HG03045 (cell line): ENCODE data around the gene KDM6A.
"Not testable (repeated sequence)": the region's sequence is repeated elsewhere in the genome, so short reads cannot be mapped to it uniquely, and the experiment has no call there.

ENCODE experiments used
- ATAC-seq: cut with Tn5 transposase; IDR thresholded peaks from one replicate; pipeline ENCODE4 v1.9.1; 2021; ENCODE audit warnings: mild to moderate bottlenecking, moderate library complexity; ENCODE audit not compliant: unreplicated experiment

Gene KDM6A

GRCh38 chrX:44954562-44954961 lies 81.6 kb downstream of the KDM6A start:
- no peak for ATAC-seq

- ATAC-seq, result no peak
Measured at GRCh38 chrX:44957848-44958247, 84.9 kb downstream of the KDM6A start.

- ATAC-seq, result no peak
Measured at GRCh38 chrX:44958480-44958879, 85.5 kb downstream of the KDM6A start.

GRCh38 chrX:44961817-44962607 lies 89.0 kb downstream of the KDM6A start:
- ATAC-seq, result no peak

- ATAC-seq, result no peak
Measured at GRCh38 chrX:44962944-44963343, 90.0 kb downstream of the KDM6A start.

- ATAC-seq, result no peak
Measured at GRCh38 chrX:44967221-44967620, 94.2 kb downstream of the KDM6A start.

GRCh38 chrX:44970709-44971108 lies 97.7 kb downstream of the KDM6A start:
- no peak for ATAC-seq

GRCh38 chrX:44971674-44972073 lies 98.7 kb downstream of the KDM6A start:
- ATAC-seq, result no peak

GRCh38 chrX:44972132-44972531 lies 99.1 kb downstream of the KDM6A start:
- ATAC-seq, result no peak

GRCh38 chrX:44973420-44973932 lies 100.5 kb downstream of the KDM6A start:
- ATAC-seq, result no peak

GRCh38 chrX:44974451-44974850 lies 101.5 kb downstream of the KDM6A start:
- no peak for ATAC-seq

- no peak for ATAC-seq
Measured at GRCh38 chrX:44975666-44976263, 102.8 kb downstream of the KDM6A start.

GRCh38 chrX:44978976-44979375 lies 106.0 kb downstream of the KDM6A start:
- ATAC-seq, result no peak

- no peak for ATAC-seq
Measured at GRCh38 chrX:44980403-44980802, 107.4 kb downstream of the KDM6A start.

GRCh38 chrX:44980883-44981282 lies 107.9 kb downstream of the KDM6A start:
- ATAC-seq, result no peak

GRCh38 chrX:44989995-44990770 lies 117.2 kb downstream of the KDM6A start:
- ATAC-seq, result no peak

GRCh38 chrX:44992775-44993174 lies 119.8 kb downstream of the KDM6A start:
- ATAC-seq, result no peak

- no peak for ATAC-seq
Measured at GRCh38 chrX:44996277-44996676, 123.3 kb downstream of the KDM6A start.

- ATAC-seq, result no peak
Measured at GRCh38 chrX:44997282-44997812, 124.4 kb downstream of the KDM6A start.

GRCh38 chrX:44997888-44998287 lies 124.9 kb downstream of the KDM6A start:
- no peak for ATAC-seq

GRCh38 chrX:44999237-44999636 lies 126.2 kb downstream of the KDM6A start:
- ATAC-seq, result not testable (repeated sequence)
